CD14-positive monocyte (primary cell): Measurements from ENCODE around the gene FABP7. TPM values are rescaled to one million over a fixed set of nuclear protein-coding genes. Genes with fewer than 3 reads are reported as not detected.

Experiments used
- DNase-seq, 3 donors: peaks; one replicate each; pipeline ENCODE4 v3.0.0-alpha.2; 2011 to 2022
- H2AFZ ChIP-seq: 2 replicates; pipeline ENCODE4 v1.6.0; 2012; ENCODE audit warnings: mild to moderate bottlenecking, low read depth, low read length, inconsistent platforms; ENCODE audit not compliant: insufficient read depth, poor library complexity, severe bottlenecking
- H3K27ac ChIP-seq, 2 donors: 1 replicate in 1 of 2; 2 replicates in 1 of 2; pipeline ENCODE4 v1.5.1; 2012 to 2013; ENCODE audit warnings: low read length in 2 of 2, control low read depth in 1 of 2, inconsistent platforms in 1 of 2, low read depth in 1 of 2, mild to moderate bottlenecking in 1 of 2
- H3K27me3 ChIP-seq, 2 donors: one replicate each; pipeline versions ENCODE4 v1.6.0 to v1.6.1; 2011 to 2013; ENCODE audit warnings: low read length in 2 of 2; ENCODE audit not compliant: control insufficient read depth in 2 of 2, insufficient read depth in 2 of 2
- H3K36me3 ChIP-seq, 2 donors: replicated peaks in 1 of 2; 1 replicate in 1 of 2; 2 replicates in 1 of 2; pipeline versions ENCODE4 v1.5.1 to v1.6.1; 2012 to 2013; ENCODE audit warnings: low read length in 2 of 2, control low read depth in 1 of 2, inconsistent platforms in 1 of 2, mild to moderate bottlenecking in 1 of 2; ENCODE audit not compliant: insufficient read depth in 2 of 2, control insufficient read depth in 1 of 2
- H3K4me1 ChIP-seq, 2 donors: 1 replicate in 1 of 2; 2 replicates in 1 of 2; pipeline versions ENCODE4 v1.5.1 to v1.6.1; 2012 to 2013; ENCODE audit warnings: low read length in 2 of 2, control low read depth in 1 of 2, inconsistent platforms in 1 of 2, mild to moderate bottlenecking in 1 of 2, moderate library complexity in 1 of 2; ENCODE audit not compliant: insufficient read depth in 2 of 2, control insufficient read depth in 1 of 2
- H3K4me2 ChIP-seq: replicated peaks from 2 replicates; pipeline ENCODE3; 2012; ENCODE audit warnings: low read length, moderate library complexity, mild to moderate bottlenecking; ENCODE audit not compliant: poor library complexity, severe bottlenecking; ENCODE audit errors: extremely low read depth
- H3K4me3 ChIP-seq, 3 experiments: fragments of 200-600 bp in 1 of 3; sonication (generic) in 1 of 3; replicated peaks in 1 of 3; 1 replicate in 2 of 3; 2 replicates in 1 of 3; pipeline ENCODE4 v1.5.1; 2011 to 2013; ENCODE audit warnings: low read length in 3 of 3, mild to moderate bottlenecking in 3 of 3, control low read depth in 2 of 3, low read depth in 2 of 3, inconsistent platforms in 1 of 3, moderate library complexity in 1 of 3
- H3K79me2 ChIP-seq: 2 replicates; pipeline ENCODE4 v1.6.0; 2012; ENCODE audit warnings: mild to moderate bottlenecking, control low read depth, inconsistent platforms, low read length, moderate library complexity; ENCODE audit not compliant: insufficient read depth
- H3K9ac ChIP-seq: 2 replicates; pipeline ENCODE4 v1.6.0; 2017; ENCODE audit warnings: low read length, mild to moderate bottlenecking; ENCODE audit not compliant: insufficient read depth, poor library complexity, severe bottlenecking
- H3K9me3 ChIP-seq, 2 donors: replicated peaks in 1 of 2; 1 replicate in 1 of 2; 2 replicates in 1 of 2; pipeline versions ENCODE4 v1.5.1 to v1.6.1; 2012 to 2013; ENCODE audit warnings: low read length in 2 of 2, control low read depth in 1 of 2; ENCODE audit not compliant: control insufficient read depth in 1 of 2, insufficient read depth in 1 of 2
- H4K20me1 ChIP-seq: 2 replicates; pipeline ENCODE4 v1.6.0; 2012; ENCODE audit warnings: mild to moderate bottlenecking, low read length, control low read depth, moderate library complexity; ENCODE audit not compliant: insufficient read depth
- H3K27ac Mint-ChIP-seq, 7 donors: one replicate each; pipeline ENCODE4 v1.8.0; 2020; ENCODE audit warnings: mild to moderate bottlenecking in 7 of 7, mixed read lengths in 7 of 7, moderate library complexity in 6 of 7, inconsistent platforms in 2 of 7
- H3K27me3 Mint-ChIP-seq, 3 donors: one replicate each; pipeline ENCODE4 v1.8.0; 2021 to 2022; ENCODE audit warnings: low read depth in 3 of 3, mild to moderate bottlenecking in 3 of 3, mixed read lengths in 3 of 3, moderate library complexity in 3 of 3, inconsistent platforms in 1 of 3
- H3K36me3 Mint-ChIP-seq, 2 donors: one replicate each; pipeline ENCODE4 v1.8.0; 2020; ENCODE audit warnings: mixed read lengths in 2 of 2, inconsistent platforms in 1 of 2, mild to moderate bottlenecking in 1 of 2
- H3K4me1 Mint-ChIP-seq: one replicate; pipeline ENCODE4 v1.8.0; 2020; ENCODE audit warnings: mild to moderate bottlenecking, mixed read lengths
- H3K4me3 Mint-ChIP-seq, 2 donors: one replicate each; pipeline ENCODE4 v1.8.0; 2020; ENCODE audit warnings: mild to moderate bottlenecking in 2 of 2, mixed read lengths in 2 of 2, moderate library complexity in 1 of 2
- H3K9me3 Mint-ChIP-seq, 7 donors: one replicate each; pipeline ENCODE4 v1.8.0; 2020 to 2022; ENCODE audit warnings: mixed read lengths in 7 of 7, mild to moderate bottlenecking in 6 of 7, moderate library complexity in 6 of 7, inconsistent platforms in 2 of 7
- WGBS: methylation state at CpG from one replicate; pipeline ENCODE4 v1.1.5; 2013; ENCODE audit warnings: missing lambda C conversion rate; ENCODE audit not compliant: insufficient coverage; 5-methylcytosine and 5-hydroxymethylcytosine counted together
- intact Hi-C, 2 donors: fragments of 100-400 bp; cut with micrococcal nuclease; formaldehyde crosslinking; loops; one replicate each; pipeline versions ENCODE4 v1.15.0 to v1.15.1; 2023
- polyA plus RNA-seq, 3 donors: library from polyadenylated mRNA; depleted of rRNA in 1 of 3; unstranded in 2 of 3; stranded (reverse) in 1 of 3; fragments of 300-500 nt in 2 of 3; fragments of >200 nt in 1 of 3; fragmentation: Illumina TruSeq in 2 of 3; gene quantifications; 1 replicate in 2 of 3; 2 replicates in 1 of 3; pipeline ENCODE4 v1.2.3, GENCODE V29; 2012 to 2021
- TF ChIP-seq, protein P1 (sequence below): fragments of 200-600 bp; IDR thresholded peaks from one replicate; pipeline ENCODE4 v1.8.0; 2022; ENCODE audit warnings: antibody characterized with exemption, mild to moderate bottlenecking

Gene FABP7
- polyA plus RNA-seq, 3 donors: not detected

DNA sequence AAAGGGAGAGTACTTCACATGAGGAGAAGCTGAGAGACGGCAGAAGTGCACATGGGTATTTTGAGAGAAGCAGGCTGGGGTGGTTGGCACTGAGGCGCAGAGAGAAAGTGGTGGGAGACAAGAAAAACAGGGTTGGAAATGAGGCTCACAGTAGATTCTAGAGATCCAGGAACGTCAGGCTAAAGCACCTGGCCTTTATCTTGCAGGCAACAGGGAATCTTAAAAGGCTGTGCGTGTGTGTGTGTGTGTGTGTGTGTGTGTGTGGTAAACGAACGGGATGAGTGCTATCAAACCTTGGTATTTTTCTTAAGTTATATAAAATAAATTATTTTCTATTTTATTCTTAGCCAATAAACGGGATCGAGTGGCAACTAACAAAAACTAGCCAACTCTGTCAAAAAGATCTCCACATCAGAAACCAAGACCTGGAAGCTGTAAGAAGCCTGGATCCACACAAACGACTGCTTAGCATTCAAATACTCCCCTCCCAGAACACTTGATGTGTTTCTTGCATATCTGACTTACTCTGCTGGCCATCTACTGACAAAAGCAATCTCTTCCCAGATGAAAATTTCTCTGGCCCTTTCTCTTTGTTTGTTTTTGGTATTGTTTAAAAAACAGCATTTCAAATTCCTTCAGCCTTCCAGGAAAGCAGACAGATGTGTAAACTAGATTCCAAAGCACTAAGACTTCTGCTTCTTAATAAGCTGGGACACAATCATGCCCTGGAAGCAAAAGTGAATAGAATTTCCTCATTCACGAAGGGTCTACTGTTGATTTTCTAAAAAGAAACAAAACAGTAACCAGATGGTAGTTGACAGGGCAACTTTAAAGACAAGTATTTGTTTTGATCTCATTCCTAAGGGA, 44.8 kb upstream of the FABP7 start:
- Histone ChIP-seq H3K27me3 (peaks cover 4 to 7% of the 10 kb centered on the region in 2 donors), H3K27ac (no peak overlapping the region), H3K4me1 (no peaks in the 10 kb centered on the region), H3K9ac (no peak overlapping the region), H3K9me3 (no peaks in the 10 kb centered on the region), H3K79me2 (no peaks in the 10 kb centered on the region), H3K4me3 (no peak overlapping the region), H2AFZ (no peak overlapping the region), H3K4me2 (no peak overlapping the region), H4K20me1 (no peaks in the 10 kb centered on the region), H3K36me3 (no peaks in the 10 kb centered on the region)
- H3K27me3 Mint-ChIP-seq: peaks cover 12 to 18% (median 12%) of the 10 kb centered on the region in 3 donors
- DNase-seq: no peak
- H3K4me1 Mint-ChIP-seq: peaks cover 4% of the 10 kb centered on the region
- H3K9me3 Mint-ChIP-seq: no peaks in the 10 kb centered on the region
- H3K4me3 Mint-ChIP-seq: peak overlapping the region in 1 of 2 donors; percentile 44
- intact Hi-C loops: loop anchor here (5.0 to 10.0 kb wide), 2 partner anchors 103 to 580 kb away; no protein-coding TSS in a partner anchor
- H3K27ac Mint-ChIP-seq: no peak overlapping the region
- WGBS: 87% methylated on average over 6 of the region's 10 CpGs
- H3K36me3 Mint-ChIP-seq: no peaks in the 10 kb centered on the region
- TF ChIP-seq, protein P1, sequence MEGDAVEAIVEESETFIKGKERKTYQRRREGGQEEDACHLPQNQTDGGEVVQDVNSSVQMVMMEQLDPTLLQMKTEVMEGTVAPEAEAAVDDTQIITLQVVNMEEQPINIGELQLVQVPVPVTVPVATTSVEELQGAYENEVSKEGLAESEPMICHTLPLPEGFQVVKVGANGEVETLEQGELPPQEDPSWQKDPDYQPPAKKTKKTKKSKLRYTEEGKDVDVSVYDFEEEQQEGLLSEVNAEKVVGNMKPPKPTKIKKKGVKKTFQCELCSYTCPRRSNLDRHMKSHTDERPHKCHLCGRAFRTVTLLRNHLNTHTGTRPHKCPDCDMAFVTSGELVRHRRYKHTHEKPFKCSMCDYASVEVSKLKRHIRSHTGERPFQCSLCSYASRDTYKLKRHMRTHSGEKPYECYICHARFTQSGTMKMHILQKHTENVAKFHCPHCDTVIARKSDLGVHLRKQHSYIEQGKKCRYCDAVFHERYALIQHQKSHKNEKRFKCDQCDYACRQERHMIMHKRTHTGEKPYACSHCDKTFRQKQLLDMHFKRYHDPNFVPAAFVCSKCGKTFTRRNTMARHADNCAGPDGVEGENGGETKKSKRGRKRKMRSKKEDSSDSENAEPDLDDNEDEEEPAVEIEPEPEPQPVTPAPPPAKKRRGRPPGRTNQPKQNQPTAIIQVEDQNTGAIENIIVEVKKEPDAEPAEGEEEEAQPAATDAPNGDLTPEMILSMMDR: no peak

DNA sequence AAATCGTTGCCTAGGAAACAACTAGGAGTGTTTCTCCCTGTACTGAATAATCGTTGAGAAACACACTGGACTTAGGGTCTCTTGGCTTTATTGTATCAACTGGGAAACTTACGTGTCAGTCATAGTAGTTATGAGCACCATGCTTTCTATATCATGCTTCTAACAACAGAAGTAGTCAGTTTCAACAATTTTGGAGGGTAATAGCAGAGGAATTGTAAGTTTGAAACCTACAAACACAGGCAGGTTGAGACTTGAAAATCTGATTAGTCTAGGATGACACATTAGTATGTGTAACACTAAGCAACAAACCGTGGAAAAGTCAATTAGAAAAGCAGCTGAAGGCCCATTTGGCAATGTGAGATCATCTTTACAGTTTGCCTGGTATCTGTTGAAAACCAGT, 43.9 kb upstream of the FABP7 start:
- Mint-ChIP-seq H3K4me1 (peaks cover 4% of the 10 kb centered on the region), H3K4me3 (no peak overlapping the region), H3K27ac (no peak overlapping the region), H3K9me3 (no peaks in the 10 kb centered on the region), H3K36me3 (no peaks in the 10 kb centered on the region), H3K27me3 (peaks cover 12 to 18% (median 12%) of the 10 kb centered on the region in 3 donors)
- Histone ChIP-seq H3K4me2 (no peak overlapping the region), H3K4me3 (no peak overlapping the region), H4K20me1 (no peaks in the 10 kb centered on the region), H2AFZ (no peak overlapping the region), H3K9me3 (no peaks in the 10 kb centered on the region), H3K36me3 (no peaks in the 10 kb centered on the region), H3K79me2 (no peaks in the 10 kb centered on the region), H3K27me3 (peaks cover 4 to 7% of the 10 kb centered on the region in 2 donors), H3K4me1 (no peaks in the 10 kb centered on the region), H3K9ac (no peak overlapping the region), H3K27ac (no peak overlapping the region)
- no peak for DNase-seq
- intact Hi-C loops: loop anchor here in 1 of 2 donors (10.0 kb wide), 1 partner anchor 579 kb away; no protein-coding TSS in a partner anchor
- 71% methylated on average over 1 of the region's 4 CpGs for WGBS
- TF ChIP-seq, protein P1: no peak
